Measurements from ENCODE around the gene PIK3R2. TPM values are rescaled to one million over a fixed set of nuclear protein-coding genes. Genes with fewer than 3 reads are reported as not detected.
"Not testable (repeated sequence)": the region's sequence is repeated elsewhere in the genome, so short reads cannot be mapped to it uniquely, and the experiment has no call there.

PIK3R2 gene
- total and polyA plus RNA-seq, 4 donors: 1.5 to 37.8 (median 7.7) TPM

DNA sequence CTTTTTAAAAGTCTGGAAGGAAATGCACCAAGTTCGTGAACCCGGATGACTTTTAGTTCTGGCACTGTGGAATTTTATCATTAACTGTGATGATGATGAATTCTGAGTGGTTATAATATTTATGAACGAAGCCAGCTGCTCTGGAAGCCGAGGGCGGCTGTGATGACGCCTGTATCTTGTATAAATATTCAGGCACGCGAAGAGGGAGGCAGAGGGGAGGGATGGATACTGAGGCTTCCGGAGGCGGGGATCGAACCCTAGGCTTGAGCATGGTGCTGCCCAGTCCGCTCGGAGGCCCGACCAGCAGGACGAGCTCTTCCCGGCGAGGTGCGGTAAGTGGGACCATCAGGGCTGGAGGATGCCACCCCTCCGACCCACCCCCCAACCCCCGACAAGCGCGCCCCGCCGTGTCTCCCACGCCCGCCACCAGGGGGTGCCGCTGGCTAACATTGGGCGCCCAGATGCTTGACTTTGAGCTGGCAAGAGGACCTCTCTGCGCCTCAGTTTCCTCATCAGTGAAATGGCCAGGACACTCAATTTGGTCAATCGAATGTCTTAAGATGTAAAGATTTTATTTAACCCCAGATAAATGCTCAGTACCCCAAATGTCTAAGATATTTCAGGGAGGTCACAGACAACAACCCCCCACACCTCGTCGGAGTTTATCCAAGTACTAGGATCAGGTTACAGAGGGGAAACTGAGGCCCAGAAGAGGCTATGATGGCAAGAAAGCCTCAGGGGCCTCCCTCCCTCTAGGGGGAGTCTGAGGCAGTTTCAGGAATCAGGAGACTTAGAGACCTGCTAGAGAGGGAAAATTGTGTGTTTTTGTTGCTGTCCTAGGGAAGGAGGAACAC is 55.4 kb downstream of the PIK3R2 start:
- Histone ChIP-seq H3K4me1 (ENCODE audit: control insufficient read depth in 4 of 4, insufficient read depth in 4 of 4, low read length in 3 of 4) (peaks cover 1 to 11% (median 7%) of the 10 kb centered on the region in 4 donors), H3K36me3 (ENCODE audit: control insufficient read depth in 4 of 4, insufficient read depth in 3 of 4, low read depth in 1 of 4, low read length in 3 of 4) (no peaks in the 10 kb centered on the region), H3K9me3 (ENCODE audit: control insufficient read depth in 4 of 4, low read length in 3 of 4) (no peaks in the 10 kb centered on the region), H3K9ac (ENCODE audit: low read depth in 1 of 2, low read length in 2 of 2) (no peak overlapping the region), H3K27ac (ENCODE audit: low read depth in 1 of 2, low read length in 2 of 2) (peak overlapping the region in 1 of 2 donors; percentile 28), H3K4me3 (ENCODE audit: low read depth in 1 of 3, low read length in 3 of 3) (no peak overlapping the region), H3K27me3 (ENCODE audit: control insufficient read depth in 4 of 4, insufficient read depth in 4 of 4, low read length in 3 of 4) (no peaks in the 10 kb centered on the region)
- TF ChIP-seq, protein P1, sequence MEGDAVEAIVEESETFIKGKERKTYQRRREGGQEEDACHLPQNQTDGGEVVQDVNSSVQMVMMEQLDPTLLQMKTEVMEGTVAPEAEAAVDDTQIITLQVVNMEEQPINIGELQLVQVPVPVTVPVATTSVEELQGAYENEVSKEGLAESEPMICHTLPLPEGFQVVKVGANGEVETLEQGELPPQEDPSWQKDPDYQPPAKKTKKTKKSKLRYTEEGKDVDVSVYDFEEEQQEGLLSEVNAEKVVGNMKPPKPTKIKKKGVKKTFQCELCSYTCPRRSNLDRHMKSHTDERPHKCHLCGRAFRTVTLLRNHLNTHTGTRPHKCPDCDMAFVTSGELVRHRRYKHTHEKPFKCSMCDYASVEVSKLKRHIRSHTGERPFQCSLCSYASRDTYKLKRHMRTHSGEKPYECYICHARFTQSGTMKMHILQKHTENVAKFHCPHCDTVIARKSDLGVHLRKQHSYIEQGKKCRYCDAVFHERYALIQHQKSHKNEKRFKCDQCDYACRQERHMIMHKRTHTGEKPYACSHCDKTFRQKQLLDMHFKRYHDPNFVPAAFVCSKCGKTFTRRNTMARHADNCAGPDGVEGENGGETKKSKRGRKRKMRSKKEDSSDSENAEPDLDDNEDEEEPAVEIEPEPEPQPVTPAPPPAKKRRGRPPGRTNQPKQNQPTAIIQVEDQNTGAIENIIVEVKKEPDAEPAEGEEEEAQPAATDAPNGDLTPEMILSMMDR (IDR thresholded peaks at IDR 0.05; ENCODE audit: low read depth, low read length, missing input control): peak; percentile 30
- TF ChIP-seq SP1 (IDR thresholded peaks at IDR 0.05) (peak; percentile 38), RXRA (IDR thresholded peaks at IDR 0.05) (peak; percentile 29 to 38), REST (IDR thresholded peaks at IDR 0.05) (peak; percentile 11), RAD21 (IDR thresholded peaks at IDR 0.05) (peak; percentile 59 to 75), EGR1 (IDR thresholded peaks at IDR 0.05; ENCODE audit: low read depth in 2 of 2) (no peak), NR2F2 (IDR thresholded peaks at IDR 0.05) (peak; percentile 66), JUND (IDR thresholded peaks at IDR 0.05) (no peak)
- 20% methylated on average over 32 of the region's 32 CpGs for WGBS
- peak; percentile 48 for DNase-seq (ENCODE audit: low spot score)

DNA sequence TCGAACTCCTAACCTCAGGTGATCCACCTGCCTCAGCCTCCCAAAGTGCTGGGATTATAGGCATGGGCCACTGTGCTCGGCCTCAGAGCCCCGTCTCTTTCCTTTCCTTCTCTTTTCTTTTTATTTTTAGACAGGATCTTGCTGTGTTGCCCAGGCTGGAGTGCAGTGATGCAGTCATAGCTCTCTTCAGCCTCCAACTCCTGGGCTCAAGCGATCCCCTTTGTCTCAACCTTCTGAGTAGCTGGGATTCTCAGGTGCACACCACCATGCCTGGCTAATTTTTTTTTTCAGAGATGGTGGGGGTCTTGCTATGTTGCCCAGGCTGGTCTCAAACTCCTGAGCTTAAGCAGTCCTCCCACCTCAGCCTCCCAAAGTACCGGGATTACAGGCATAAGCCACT is 56.9 kb downstream of the PIK3R2 start:
- H3K36me3 ChIP-seq (ENCODE audit: control insufficient read depth in 4 of 4, insufficient read depth in 3 of 4, low read depth in 1 of 4, low read length in 3 of 4); H3K27ac ChIP-seq (ENCODE audit: low read depth in 1 of 2, low read length in 2 of 2); DNase-seq (ENCODE audit: low spot score); H3K4me1 ChIP-seq (ENCODE audit: control insufficient read depth in 4 of 4, insufficient read depth in 4 of 4, low read length in 3 of 4); H3K9ac ChIP-seq (ENCODE audit: low read depth in 1 of 2, low read length in 2 of 2); H3K27me3 ChIP-seq (ENCODE audit: control insufficient read depth in 4 of 4, insufficient read depth in 4 of 4, low read length in 3 of 4); H3K4me3 ChIP-seq (ENCODE audit: low read depth in 1 of 3, low read length in 3 of 3); H3K9me3 ChIP-seq (ENCODE audit: control insufficient read depth in 4 of 4, low read length in 3 of 4): not testable (repeated sequence)
- WGBS: 89% methylated on average over 5 of the region's 5 CpGs

- Histone ChIP-seq H3K36me3 (ENCODE audit: control insufficient read depth in 4 of 4, insufficient read depth in 3 of 4, low read depth in 1 of 4, low read length in 3 of 4) (no peaks in the 10 kb centered on the region), H3K9me3 (ENCODE audit: control insufficient read depth in 4 of 4, low read length in 3 of 4) (no peaks in the 10 kb centered on the region), H3K27me3 (ENCODE audit: control insufficient read depth in 4 of 4, insufficient read depth in 4 of 4, low read length in 3 of 4) (no peaks in the 10 kb centered on the region), H3K9ac (ENCODE audit: low read depth in 1 of 2, low read length in 2 of 2) (no peak overlapping the region), H3K4me3 (ENCODE audit: low read depth in 1 of 3, low read length in 3 of 3) (no peak overlapping the region), H3K4me1 (ENCODE audit: control insufficient read depth in 4 of 4, insufficient read depth in 4 of 4, low read length in 3 of 4) (no peaks in the 10 kb centered on the region), H3K27ac (ENCODE audit: low read depth in 1 of 2, low read length in 2 of 2) (no peak overlapping the region)
- DNase-seq (ENCODE audit: low spot score): no peak
- 87% methylated on average over 14 of the region's 14 CpGs for WGBS
- TF ChIP-seq RAD21 (IDR thresholded peaks at IDR 0.05) (no peak), NR2F2 (IDR thresholded peaks at IDR 0.05) (no peak), RXRA (IDR thresholded peaks at IDR 0.05) (no peak), FOXA1 (IDR thresholded peaks at IDR 0.05) (no peak), TAF1 (conservative IDR thresholded peaks at IDR 0.05) (no peak), FOXA2 (IDR thresholded peaks at IDR 0.05) (no peak), JUND (IDR thresholded peaks at IDR 0.05) (no peak), GABPA (IDR thresholded peaks at IDR 0.05 in 1 of 2, conservative IDR thresholded peaks at IDR 0.05 in 1 of 2) (no peak), SP1 (IDR thresholded peaks at IDR 0.05) (no peak), EGR1 (IDR thresholded peaks at IDR 0.05; ENCODE audit: low read depth in 2 of 2) (no peak), HNF4G (IDR thresholded peaks at IDR 0.05) (no peak)
- TF ChIP-seq, protein P2, sequence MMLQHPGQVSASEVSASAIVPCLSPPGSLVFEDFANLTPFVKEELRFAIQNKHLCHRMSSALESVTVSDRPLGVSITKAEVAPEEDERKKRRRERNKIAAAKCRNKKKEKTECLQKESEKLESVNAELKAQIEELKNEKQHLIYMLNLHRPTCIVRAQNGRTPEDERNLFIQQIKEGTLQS (IDR thresholded peaks at IDR 0.05): no peak
- TF ChIP-seq, protein P1 (IDR thresholded peaks at IDR 0.05; ENCODE audit: low read depth, low read length, missing input control): no peak
- TF ChIP-seq, protein P3, sequence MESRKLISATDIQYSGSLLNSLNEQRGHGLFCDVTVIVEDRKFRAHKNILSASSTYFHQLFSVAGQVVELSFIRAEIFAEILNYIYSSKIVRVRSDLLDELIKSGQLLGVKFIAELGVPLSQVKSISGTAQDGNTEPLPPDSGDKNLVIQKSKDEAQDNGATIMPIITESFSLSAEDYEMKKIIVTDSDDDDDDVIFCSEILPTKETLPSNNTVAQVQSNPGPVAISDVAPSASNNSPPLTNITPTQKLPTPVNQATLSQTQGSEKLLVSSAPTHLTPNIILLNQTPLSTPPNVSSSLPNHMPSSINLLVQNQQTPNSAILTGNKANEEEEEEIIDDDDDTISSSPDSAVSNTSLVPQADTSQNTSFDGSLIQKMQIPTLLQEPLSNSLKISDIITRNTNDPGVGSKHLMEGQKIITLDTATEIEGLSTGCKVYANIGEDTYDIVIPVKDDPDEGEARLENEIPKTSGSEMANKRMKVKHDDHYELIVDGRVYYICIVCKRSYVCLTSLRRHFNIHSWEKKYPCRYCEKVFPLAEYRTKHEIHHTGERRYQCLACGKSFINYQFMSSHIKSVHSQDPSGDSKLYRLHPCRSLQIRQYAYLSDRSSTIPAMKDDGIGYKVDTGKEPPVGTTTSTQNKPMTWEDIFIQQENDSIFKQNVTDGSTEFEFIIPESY (IDR thresholded peaks at IDR 0.05): no peak
- TF ChIP-seq, protein P4, sequence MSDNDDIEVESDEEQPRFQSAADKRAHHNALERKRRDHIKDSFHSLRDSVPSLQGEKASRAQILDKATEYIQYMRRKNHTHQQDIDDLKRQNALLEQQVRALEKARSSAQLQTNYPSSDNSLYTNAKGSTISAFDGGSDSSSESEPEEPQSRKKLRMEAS (IDR thresholded peaks at IDR 0.05): no peak
These were observed 58.7 kb downstream of the PIK3R2 start for GRCh38 chr19:18211683-18212082.
